Measurements from ENCODE around the gene C1orf116. TPM values are rescaled to one million over a fixed set of nuclear protein-coding genes. Genes with fewer than 3 reads are reported as not detected.

The C1orf116 gene
- polyA plus RNA-seq, 4 donors, result 9.8 to 32.1 (median 24.3) TPM

- H3K4me1 ChIP-seq (ENCODE audit: control insufficient read depth in 3 of 3, insufficient read depth in 2 of 3, low read depth in 1 of 3, low read length in 2 of 3), result peaks cover 9 to 44% (median 11%) of the 10 kb centered on the region in 3 donors
- WGBS, 3 donors, result 78 to 85% (median 80%) methylated on average over 4 of the region's 4 CpGs
- H3K4me3 ChIP-seq (ENCODE audit: low read depth in 1 of 3, low read length in 3 of 3), result no peak overlapping the region
- FAIRE-seq, result no peak
- no peaks in the 10 kb centered on the region for H3K27me3 ChIP-seq (ENCODE audit: control insufficient read depth in 3 of 3, insufficient read depth in 3 of 3, low read length in 3 of 3)
- peaks cover 0 to 41% (median 13%) of the 10 kb centered on the region in 3 donors for H3K36me3 ChIP-seq (ENCODE audit: control insufficient read depth in 3 of 3, insufficient read depth in 2 of 3, low read depth in 1 of 3, low read length in 3 of 3)
- H3K27ac ChIP-seq (ENCODE audit: low read depth in 1 of 3, low read length in 2 of 3), result peak overlapping the region in 2 of 3 donors; percentile 50 to 78
- no peaks in the 10 kb centered on the region for H3K9me3 ChIP-seq (ENCODE audit: control insufficient read depth in 2 of 2, insufficient read depth in 1 of 2, low read depth in 1 of 2, low read length in 1 of 2)
- DNase-seq, result no peak
Measured at GRCh38 chr1:207018707-207019106, 13.8 kb downstream of the C1orf116 start.

GRCh38 chr1:207017615-207018559, 14.7 kb downstream of the C1orf116 start:
- H3K4me3 ChIP-seq (ENCODE audit: low read depth in 1 of 3, low read length in 3 of 3), result no peak overlapping the region
- no peak for FAIRE-seq
- peaks cover 0 to 33% (median 8%) of the 10 kb centered on the region in 3 donors for H3K36me3 ChIP-seq (ENCODE audit: control insufficient read depth in 3 of 3, insufficient read depth in 2 of 3, low read depth in 1 of 3, low read length in 3 of 3)
- no peaks in the 10 kb centered on the region for H3K9me3 ChIP-seq (ENCODE audit: control insufficient read depth in 2 of 2, insufficient read depth in 1 of 2, low read depth in 1 of 2, low read length in 1 of 2)
- no peaks in the 10 kb centered on the region for H3K27me3 ChIP-seq (ENCODE audit: control insufficient read depth in 3 of 3, insufficient read depth in 3 of 3, low read length in 3 of 3)
- peaks cover 4 to 35% (median 7%) of the 10 kb centered on the region in 3 donors for H3K4me1 ChIP-seq (ENCODE audit: control insufficient read depth in 3 of 3, insufficient read depth in 2 of 3, low read depth in 1 of 3, low read length in 2 of 3)
- H3K27ac ChIP-seq (ENCODE audit: low read depth in 1 of 3, low read length in 2 of 3), result peak overlapping the region in 1 of 3 donors; percentile 8
- 29 to 54% (median 38%) methylated on average over 7 of the region's 7 CpGs for WGBS, 3 donors
- peak; percentile 60 to 61 for DNase-seq

- no peak overlapping the region for H3K27ac ChIP-seq (ENCODE audit: low read depth in 1 of 3, low read length in 2 of 3)
- 80 to 86% (median 82%) methylated on average over 3 of the region's 3 CpGs for WGBS, 3 donors
- peaks cover 2 to 18% (median 3%) of the 10 kb centered on the region in 3 donors for H3K4me1 ChIP-seq (ENCODE audit: control insufficient read depth in 3 of 3, insufficient read depth in 2 of 3, low read depth in 1 of 3, low read length in 2 of 3)
- peaks cover 0 to 12% (median 0%) of the 10 kb centered on the region in 3 donors for H3K36me3 ChIP-seq (ENCODE audit: control insufficient read depth in 3 of 3, insufficient read depth in 2 of 3, low read depth in 1 of 3, low read length in 3 of 3)
- no peak for FAIRE-seq
- no peak for DNase-seq
- no peak overlapping the region for H3K4me3 ChIP-seq (ENCODE audit: low read depth in 1 of 3, low read length in 3 of 3)
- no peaks in the 10 kb centered on the region for H3K27me3 ChIP-seq (ENCODE audit: control insufficient read depth in 3 of 3, insufficient read depth in 3 of 3, low read length in 3 of 3)
- no peaks in the 10 kb centered on the region for H3K9me3 ChIP-seq (ENCODE audit: control insufficient read depth in 2 of 2, insufficient read depth in 1 of 2, low read depth in 1 of 2, low read length in 1 of 2)
Measured at GRCh38 chr1:207015791-207016190, 16.8 kb downstream of the C1orf116 start.

- Histone ChIP-seq H3K9me3 (ENCODE audit: control insufficient read depth in 2 of 2, insufficient read depth in 1 of 2, low read depth in 1 of 2, low read length in 1 of 2) (no peaks in the 10 kb centered on the region), H3K36me3 (ENCODE audit: control insufficient read depth in 3 of 3, insufficient read depth in 2 of 3, low read depth in 1 of 3, low read length in 3 of 3) (peaks cover 0 to 7% (median 0%) of the 10 kb centered on the region in 3 donors), H3K27ac (ENCODE audit: low read depth in 1 of 3, low read length in 2 of 3) (no peak overlapping the region), H3K4me3 (ENCODE audit: low read depth in 1 of 3, low read length in 3 of 3) (no peak overlapping the region), H3K27me3 (ENCODE audit: control insufficient read depth in 3 of 3, insufficient read depth in 3 of 3, low read length in 3 of 3) (no peaks in the 10 kb centered on the region), H3K4me1 (ENCODE audit: control insufficient read depth in 3 of 3, insufficient read depth in 2 of 3, low read depth in 1 of 3, low read length in 2 of 3) (peaks cover 0 to 18% (median 7%) of the 10 kb centered on the region in 3 donors)
- DNase-seq (no peak), FAIRE-seq (no peak)
- 76 to 98% (median 85%) methylated on average over 3 of the region's 3 CpGs for WGBS, 3 donors
Measured at GRCh38 chr1:207014728-207015127, 17.8 kb downstream of the C1orf116 start.

GRCh38 chr1:207013321-207014085, 19.1 kb downstream of the C1orf116 start:
- H3K9me3 ChIP-seq (ENCODE audit: control insufficient read depth in 2 of 2, insufficient read depth in 1 of 2, low read depth in 1 of 2, low read length in 1 of 2), result no peaks in the 10 kb centered on the region
- no peak for FAIRE-seq
- H3K4me3 ChIP-seq (ENCODE audit: low read depth in 1 of 3, low read length in 3 of 3), result no peak overlapping the region
- WGBS, 3 donors, result 66 to 72% (median 71%) methylated on average over 6 of the region's 6 CpGs
- peaks cover 0 to 26% (median 15%) of the 10 kb centered on the region in 3 donors for H3K4me1 ChIP-seq (ENCODE audit: control insufficient read depth in 3 of 3, insufficient read depth in 2 of 3, low read depth in 1 of 3, low read length in 2 of 3)
- peaks cover 0 to 4% (median 0%) of the 10 kb centered on the region in 3 donors for H3K36me3 ChIP-seq (ENCODE audit: control insufficient read depth in 3 of 3, insufficient read depth in 2 of 3, low read depth in 1 of 3, low read length in 3 of 3)
- H3K27ac ChIP-seq (ENCODE audit: low read depth in 1 of 3, low read length in 2 of 3), result no peak overlapping the region
- H3K27me3 ChIP-seq (ENCODE audit: control insufficient read depth in 3 of 3, insufficient read depth in 3 of 3, low read length in 3 of 3), result no peaks in the 10 kb centered on the region
- no peak for DNase-seq

- FAIRE-seq (no peak), DNase-seq (no peak)
- Histone ChIP-seq H3K27me3 (ENCODE audit: control insufficient read depth in 3 of 3, insufficient read depth in 3 of 3, low read length in 3 of 3) (no peaks in the 10 kb centered on the region), H3K27ac (ENCODE audit: low read depth in 1 of 3, low read length in 2 of 3) (peak overlapping the region in 2 of 3 donors; percentile 56 to 78), H3K9me3 (ENCODE audit: control insufficient read depth in 2 of 2, insufficient read depth in 1 of 2, low read depth in 1 of 2, low read length in 1 of 2) (peaks cover 0 to 11% of the 10 kb centered on the region in 2 donors), H3K36me3 (ENCODE audit: control insufficient read depth in 3 of 3, insufficient read depth in 2 of 3, low read depth in 1 of 3, low read length in 3 of 3) (peaks cover 0 to 9% (median 0%) of the 10 kb centered on the region in 3 donors), H3K4me3 (ENCODE audit: low read depth in 1 of 3, low read length in 3 of 3) (no peak overlapping the region), H3K4me1 (ENCODE audit: control insufficient read depth in 3 of 3, insufficient read depth in 2 of 3, low read depth in 1 of 3, low read length in 2 of 3) (peaks cover 0 to 50% (median 23%) of the 10 kb centered on the region in 3 donors)
- 94 to 97% (median 96%) methylated on average over 2 of the region's 2 CpGs for WGBS, 3 donors
Measured at GRCh38 chr1:207010726-207011125, 21.8 kb downstream of the C1orf116 start.

- 36 to 70% (median 51%) methylated on average over 7 of the region's 7 CpGs for WGBS, 3 donors
- DNase-seq (no peak), FAIRE-seq (no peak)
- Histone ChIP-seq H3K36me3 (ENCODE audit: control insufficient read depth in 3 of 3, insufficient read depth in 2 of 3, low read depth in 1 of 3, low read length in 3 of 3) (peaks cover 0 to 6% (median 0%) of the 10 kb centered on the region in 3 donors), H3K27me3 (ENCODE audit: control insufficient read depth in 3 of 3, insufficient read depth in 3 of 3, low read length in 3 of 3) (no peaks in the 10 kb centered on the region), H3K27ac (ENCODE audit: low read depth in 1 of 3, low read length in 2 of 3) (peak overlapping the region; percentile 56 to 78 (median 70)), H3K4me1 (ENCODE audit: control insufficient read depth in 3 of 3, insufficient read depth in 2 of 3, low read depth in 1 of 3, low read length in 2 of 3) (peaks cover 0 to 57% (median 23%) of the 10 kb centered on the region in 3 donors), H3K4me3 (ENCODE audit: low read depth in 1 of 3, low read length in 3 of 3) (no peak overlapping the region), H3K9me3 (ENCODE audit: control insufficient read depth in 2 of 2, insufficient read depth in 1 of 2, low read depth in 1 of 2, low read length in 1 of 2) (peaks cover 0 to 11% of the 10 kb centered on the region in 2 donors)
Measured at GRCh38 chr1:207009945-207010344, 22.6 kb downstream of the C1orf116 start.
